ENCODE results near the gene IPCEF1. TPM values are rescaled to one million over a fixed set of nuclear protein-coding genes. Genes with fewer than 3 reads are reported as not detected.
A peak's percentile ranks its signal among the peaks of the same experiment; 100 is the strongest.

Gene IPCEF1
- total and polyA plus RNA-seq, 2 experiments from 2014 or later, result not detected

DNA sequence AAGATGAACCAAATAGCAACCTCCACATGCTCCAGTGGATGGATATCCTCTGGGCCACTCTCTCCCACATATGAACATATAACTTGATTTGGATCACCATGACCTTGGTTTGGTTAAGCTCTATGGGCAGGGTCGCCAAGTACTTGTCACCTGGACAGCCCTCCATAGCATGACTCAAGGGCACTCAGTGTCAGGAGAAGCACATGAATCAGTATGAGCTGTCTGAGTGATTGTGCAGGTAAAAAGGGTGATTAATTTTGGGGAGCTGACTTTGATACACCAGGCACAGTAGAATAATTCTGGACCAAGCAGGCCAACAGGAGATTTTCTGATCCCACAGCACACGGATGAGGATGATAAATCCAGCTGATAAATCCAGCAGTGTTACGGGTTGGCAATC is 243.2 kb downstream of the IPCEF1 start:
- Histone ChIP-seq H3K4me1 (ENCODE audit: insufficient read depth) (no peaks in the 10 kb centered on the region), H3K36me3 (ENCODE audit: low read depth) (no peaks in the 10 kb centered on the region), H3K27me3 (replicated peaks; ENCODE audit: insufficient read depth) (no peaks in the 10 kb centered on the region), H3K4me2 (ENCODE audit: unreplicated experiment) (no peak overlapping the region), H2AFZ (no peak overlapping the region), H3K9me3 (ENCODE audit: low read depth) (no peaks in the 10 kb centered on the region), H3K79me2 (ENCODE audit: insufficient read depth) (no peaks in the 10 kb centered on the region), H3K9me2 (ENCODE audit: insufficient read depth) (no peaks in the 10 kb centered on the region), H4K20me1 (ENCODE audit: insufficient read depth) (no peaks in the 10 kb centered on the region), H3K4me3 (no peak overlapping the region), H3F3A (ENCODE audit: insufficient read depth) (no peaks in the 10 kb centered on the region), H3K9ac (no peak overlapping the region), H3K27ac (no peak overlapping the region)
- no peak for DNase-seq
- in situ Hi-C loops (cut with MboI), result no loop called here
- TF ChIP-seq EZH2 (IDR thresholded peaks at IDR 0.05; ENCODE audit: insufficient read depth, poor library complexity, severe bottlenecking), result no peak
- no peak for TF ChIP-seq EZH2phosphoT487 (IDR thresholded peaks at IDR 0.05; ENCODE audit: insufficient read depth, low read depth)
- 49 to 52% methylated on average over 3 of the region's 3 CpGs for WGBS, 2 experiments (ENCODE audit: low coverage in 1 of 2, low lambda C conversion rate in 2 of 2, missing lambda C conversion rate in 2 of 2)

DNA sequence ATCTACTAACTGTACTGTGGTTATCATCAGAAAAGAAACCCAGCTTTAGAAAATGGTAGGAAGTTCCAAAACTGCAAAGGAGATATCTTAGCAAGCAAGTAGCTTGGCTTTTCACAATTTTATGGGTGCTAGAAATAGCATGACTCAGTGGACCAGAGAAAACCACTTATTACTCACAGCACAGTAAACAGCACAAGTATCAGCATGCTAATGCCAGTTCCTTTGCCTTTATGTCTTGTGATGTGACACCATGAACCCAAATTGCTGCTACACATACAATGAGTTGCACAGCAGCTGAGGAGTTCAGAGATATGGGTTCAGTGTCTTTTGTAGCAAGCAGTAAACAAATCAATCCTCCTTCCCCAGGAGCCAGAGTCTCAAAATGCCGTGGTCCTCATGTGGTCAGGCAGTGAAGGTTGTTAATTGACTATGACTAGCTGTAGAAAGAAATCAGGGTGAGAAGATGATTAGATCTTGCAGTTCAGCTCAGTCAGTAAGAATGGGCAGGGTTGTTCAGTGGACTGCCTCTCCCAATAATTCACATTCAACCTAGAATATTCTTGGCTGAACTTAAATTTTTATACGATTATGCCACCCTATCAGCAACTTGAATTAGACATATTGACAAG is 244.3 kb downstream of the IPCEF1 start:
- H3K9ac ChIP-seq, result no peak overlapping the region
- peak; percentile 6 for DNase-seq
- no peaks in the 10 kb centered on the region for H3K27me3 ChIP-seq (replicated peaks; ENCODE audit: insufficient read depth)
- 25 to 37% methylated on average over 2 of the region's 2 CpGs for WGBS, 2 experiments (ENCODE audit: low coverage in 1 of 2, low lambda C conversion rate in 2 of 2, missing lambda C conversion rate in 2 of 2)
- no peaks in the 10 kb centered on the region for H3K9me2 ChIP-seq (ENCODE audit: insufficient read depth)
- H3F3A ChIP-seq (ENCODE audit: insufficient read depth), result no peaks in the 10 kb centered on the region
- no peak overlapping the region for H3K27ac ChIP-seq
- H3K36me3 ChIP-seq (ENCODE audit: low read depth), result no peaks in the 10 kb centered on the region
- in situ Hi-C loops (cut with MboI), result no loop called here
- no peak overlapping the region for H2AFZ ChIP-seq
- H4K20me1 ChIP-seq (ENCODE audit: insufficient read depth), result no peaks in the 10 kb centered on the region
- no peak overlapping the region for H3K4me2 ChIP-seq (ENCODE audit: unreplicated experiment)
- no peaks in the 10 kb centered on the region for H3K9me3 ChIP-seq (ENCODE audit: low read depth)
- no peaks in the 10 kb centered on the region for H3K79me2 ChIP-seq (ENCODE audit: insufficient read depth)
- no peak for TF ChIP-seq EZH2phosphoT487 (IDR thresholded peaks at IDR 0.05; ENCODE audit: insufficient read depth, low read depth)
- no peak for TF ChIP-seq EZH2 (IDR thresholded peaks at IDR 0.05; ENCODE audit: insufficient read depth, poor library complexity, severe bottlenecking)
- no peak overlapping the region for H3K4me3 ChIP-seq
- no peaks in the 10 kb centered on the region for H3K4me1 ChIP-seq (ENCODE audit: insufficient read depth)

DNA sequence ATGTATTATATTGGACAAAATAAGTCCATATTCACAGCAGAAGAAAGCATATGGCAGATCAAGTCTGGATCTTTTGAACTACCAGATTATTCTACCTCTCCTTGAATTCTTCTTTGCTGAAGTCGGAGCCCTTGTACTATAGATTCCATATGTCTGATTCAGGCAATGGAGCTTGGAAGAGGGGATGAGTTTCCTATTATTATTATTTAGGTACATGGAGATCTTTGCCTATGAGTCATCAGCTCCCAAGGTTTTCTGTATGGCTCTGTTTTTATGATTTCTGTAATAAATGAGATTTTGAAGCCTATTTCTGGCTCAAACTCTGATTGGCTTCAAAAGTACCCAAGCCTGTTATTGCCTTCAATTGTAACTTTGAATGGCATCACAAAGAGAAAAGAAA is 245.6 kb downstream of the IPCEF1 start:
- in situ Hi-C loops (cut with MboI), result no loop called here
- no peak overlapping the region for H3K27ac ChIP-seq
- no peak overlapping the region for H3K9ac ChIP-seq
- no peaks in the 10 kb centered on the region for H3K4me1 ChIP-seq (ENCODE audit: insufficient read depth)
- 0 to 6% methylated on average over 1 of the region's 1 CpG for WGBS, 2 experiments (ENCODE audit: low coverage in 1 of 2, low lambda C conversion rate in 2 of 2, missing lambda C conversion rate in 2 of 2)
- H4K20me1 ChIP-seq (ENCODE audit: insufficient read depth), result no peaks in the 10 kb centered on the region
- DNase-seq, result no peak
- H3K4me3 ChIP-seq, result no peak overlapping the region
- H3F3A ChIP-seq (ENCODE audit: insufficient read depth), result no peaks in the 10 kb centered on the region
- no peaks in the 10 kb centered on the region for H3K27me3 ChIP-seq (replicated peaks; ENCODE audit: insufficient read depth)
- no peaks in the 10 kb centered on the region for H3K9me3 ChIP-seq (ENCODE audit: low read depth)
- no peaks in the 10 kb centered on the region for H3K9me2 ChIP-seq (ENCODE audit: insufficient read depth)
- H3K4me2 ChIP-seq (ENCODE audit: unreplicated experiment), result no peak overlapping the region
- H3K36me3 ChIP-seq (ENCODE audit: low read depth), result no peaks in the 10 kb centered on the region
- TF ChIP-seq EZH2 (IDR thresholded peaks at IDR 0.05; ENCODE audit: insufficient read depth, poor library complexity, severe bottlenecking) (no peak), EZH2phosphoT487 (IDR thresholded peaks at IDR 0.05; ENCODE audit: insufficient read depth, low read depth) (no peak)
- no peak overlapping the region for H2AFZ ChIP-seq
- no peaks in the 10 kb centered on the region for H3K79me2 ChIP-seq (ENCODE audit: insufficient read depth)

DNA sequence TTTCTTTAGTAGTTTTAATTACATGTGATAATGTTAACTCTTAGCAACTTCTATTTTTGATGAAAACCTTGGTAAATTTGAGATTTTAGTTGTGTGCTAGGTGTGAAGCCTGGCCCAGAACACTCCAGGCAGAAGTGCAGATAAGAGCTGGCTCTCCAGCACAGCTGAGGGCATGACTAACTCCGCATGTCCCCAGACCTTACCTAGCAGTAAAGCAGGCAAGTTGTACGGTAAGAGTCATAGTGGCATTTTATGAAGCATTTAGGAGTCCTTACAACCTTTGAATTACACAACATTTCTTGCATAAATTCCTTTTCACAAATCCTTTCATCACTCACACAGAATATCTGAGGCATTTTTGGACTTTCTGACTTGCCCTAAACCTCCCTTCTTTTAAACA is 250.4 kb downstream of the IPCEF1 start:
- Histone ChIP-seq H3K27me3 (replicated peaks; ENCODE audit: insufficient read depth) (no peaks in the 10 kb centered on the region), H3K9me2 (ENCODE audit: insufficient read depth) (no peaks in the 10 kb centered on the region), H3K4me1 (ENCODE audit: insufficient read depth) (no peaks in the 10 kb centered on the region), H2AFZ (no peak overlapping the region), H3K4me2 (ENCODE audit: unreplicated experiment) (no peak overlapping the region), H3K79me2 (ENCODE audit: insufficient read depth) (no peaks in the 10 kb centered on the region), H3K27ac (no peak overlapping the region), H3F3A (ENCODE audit: insufficient read depth) (no peaks in the 10 kb centered on the region), H3K9me3 (ENCODE audit: low read depth) (no peaks in the 10 kb centered on the region), H3K4me3 (no peak overlapping the region), H3K36me3 (ENCODE audit: low read depth) (no peaks in the 10 kb centered on the region), H3K9ac (no peak overlapping the region), H4K20me1 (ENCODE audit: insufficient read depth) (no peaks in the 10 kb centered on the region)
- in situ Hi-C loops (cut with MboI), result no loop called here
- TF ChIP-seq EZH2phosphoT487 (IDR thresholded peaks at IDR 0.05; ENCODE audit: insufficient read depth, low read depth) (no peak), EZH2 (IDR thresholded peaks at IDR 0.05; ENCODE audit: insufficient read depth, poor library complexity, severe bottlenecking) (no peak)
- no peak for DNase-seq
- WGBS, 2 experiments (ENCODE audit: low coverage in 1 of 2, low lambda C conversion rate in 2 of 2, missing lambda C conversion rate in 2 of 2), result 13 to 21% methylated on average over 2 of the region's 2 CpGs

Other genes starting within 250 kb of the IPCEF1 start
- gene CNKSR3, start 153.9 kb upstream of the IPCEF1 start, total RNA-seq (2014; rRNA removed; shearing (Covaris generic)), result 1.7 and 2.4 TPM in 2 replicates
- gene CNKSR3, start 153.9 kb upstream of the IPCEF1 start, polyA plus RNA-seq (2016; fragmentation: Nextera tagmentation; extraction: Ambion mirVana), result 1.9 TPM in 2 replicates

Measured in GM23248 (cell line).